Lung (tissue), 13 donors: Measurements from ENCODE around the gene CFAP119. TPM values are rescaled to one million over a fixed set of nuclear protein-coding genes. Genes with fewer than 3 reads are reported as not detected.

Experiments used
- ATAC-seq: fragments of 200-7000 bp; cut with Tn5 transposase; one replicate; pipeline ENCODE4 v1.9.1; 2020; ENCODE audit warnings: moderate number of reproducible peaks; ENCODE audit not compliant: insufficient read depth, low FRiP score
- DNase-seq, 3 donors: peaks; one replicate each; pipeline ENCODE4 v3.0.0-alpha.2; 2013 to 2017
- H3K27ac ChIP-seq, 2 donors: one replicate each; pipeline ENCODE4 v1.5.1; 2013; ENCODE audit warnings: mild to moderate bottlenecking in 2 of 2, moderate library complexity in 2 of 2, control low read depth in 1 of 2, inconsistent platforms in 1 of 2, low read depth in 1 of 2, low read length in 1 of 2
- H3K27me3 ChIP-seq, 3 donors: one replicate each; pipeline ENCODE4 v1.5.1; 2013; ENCODE audit warnings: low read length in 2 of 3; ENCODE audit not compliant: control insufficient read depth in 3 of 3, insufficient read depth in 3 of 3
- H3K36me3 ChIP-seq, 4 donors: one replicate each; pipeline ENCODE4 v1.5.1; 2013; ENCODE audit warnings: low read length in 4 of 4, mild to moderate bottlenecking in 1 of 4, moderate library complexity in 1 of 4; ENCODE audit not compliant: control insufficient read depth in 4 of 4, insufficient read depth in 4 of 4
- H3K4me1 ChIP-seq, 5 donors: one replicate each; pipeline ENCODE4 v1.5.1; 2013; ENCODE audit warnings: low read length in 5 of 5, mild to moderate bottlenecking in 2 of 5, moderate library complexity in 1 of 5; ENCODE audit not compliant: control insufficient read depth in 5 of 5, insufficient read depth in 5 of 5
- H3K4me3 ChIP-seq: one replicate; pipeline ENCODE4 v1.5.1; 2013; ENCODE audit warnings: mild to moderate bottlenecking, control low read depth, moderate library complexity
- H3K9ac ChIP-seq, 2 donors: one replicate each; pipeline ENCODE4 v1.5.1; 2013; ENCODE audit warnings: low read length in 2 of 2, control low read depth in 1 of 2; ENCODE audit not compliant: insufficient read depth in 1 of 2
- H3K9me3 ChIP-seq, 4 donors: one replicate each; pipeline ENCODE4 v1.5.1; 2013; ENCODE audit warnings: low read length in 3 of 4, mild to moderate bottlenecking in 1 of 4, moderate library complexity in 1 of 4; ENCODE audit not compliant: control insufficient read depth in 4 of 4, insufficient read depth in 3 of 4
- WGBS, 2 donors: extraction: QIAGEN DNeasy Blood & Tissue Kit; methylation state at CpG; one replicate each; pipeline ENCODE4 v1.1.7; 2013; 5-methylcytosine and 5-hydroxymethylcytosine counted together
- polyA plus RNA-seq, 2 donors: library from polyadenylated mRNA; stranded (reverse); fragments of 200-250 nt; gene quantifications; one replicate each; pipeline ENCODE4 v1.2.1, GENCODE V29; 2013
- small RNA-seq: library from RNA; depleted of rRNA; stranded (forward); fragments of <200 nt; gene quantifications from one replicate; pipeline ENCODE3, GENCODE V24; 2014; ENCODE audit warnings: low replicate concordance
- total RNA-seq, 2 donors: library from RNA; depleted of rRNA in 1 of 2; stranded (reverse); fragments of >200 nt in 1 of 2; gene quantifications; one replicate each; pipeline ENCODE4 v1.2.1, GENCODE V29; 2014 to 2021
- TF ChIP-seq, protein P1 (sequence below): IDR thresholded peaks from 2 replicates; pipeline ENCODE4 v1.5.1; 2012; ENCODE audit warnings: mild to moderate bottlenecking; ENCODE audit errors: control extremely low read depth, extremely low read depth
- donor health status: control.
- donor health status: control.
- donor health status: Bipolar disorder and iron deficiency.
- donor health status: healthy.
- donor health status: DM: yes; HTN: yes; CAD: no.

The CFAP119 gene
- total and polyA plus RNA-seq, 4 donors: 7.3 to 29.5 (median 16.7) TPM

DNA sequence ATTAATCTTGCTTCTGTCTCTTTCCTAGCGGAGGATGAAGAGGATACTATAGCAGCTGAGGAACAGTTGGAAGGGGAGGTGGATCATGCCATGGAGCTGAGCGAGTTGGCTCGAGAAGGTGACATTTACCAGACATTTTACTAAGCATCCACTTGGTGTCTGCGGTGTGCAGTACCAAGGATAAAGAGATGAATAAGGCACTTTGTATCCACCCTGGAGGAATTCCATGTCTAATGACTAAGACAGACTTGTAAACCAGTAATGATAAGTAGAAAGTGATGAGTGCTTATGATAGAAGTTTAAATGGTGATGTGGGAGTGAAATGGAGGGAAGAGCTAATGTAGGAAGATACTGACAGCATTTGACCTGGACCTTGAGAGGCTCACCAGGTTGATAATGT, 50.9 kb downstream of the CFAP119 start:
- 98 to 99% methylated on average over 4 of the region's 4 CpGs for WGBS, 2 donors
- no peak overlapping the region for H3K27ac ChIP-seq

More for the DNA sequence above, 50.9 kb downstream of the CFAP119 start:
- Histone ChIP-seq H3K9ac (no peak overlapping the region), H3K4me3 (no peak overlapping the region), H3K9me3 (no peaks in the 10 kb centered on the region), H3K4me1 (no peaks in the 10 kb centered on the region), H3K36me3 (peaks cover 49 to 81% (median 75%) of the 10 kb centered on the region in 4 donors), H3K27me3 (no peaks in the 10 kb centered on the region)
- DNase-seq (no peak), ATAC-seq (no peak)
- TF ChIP-seq, protein P1, sequence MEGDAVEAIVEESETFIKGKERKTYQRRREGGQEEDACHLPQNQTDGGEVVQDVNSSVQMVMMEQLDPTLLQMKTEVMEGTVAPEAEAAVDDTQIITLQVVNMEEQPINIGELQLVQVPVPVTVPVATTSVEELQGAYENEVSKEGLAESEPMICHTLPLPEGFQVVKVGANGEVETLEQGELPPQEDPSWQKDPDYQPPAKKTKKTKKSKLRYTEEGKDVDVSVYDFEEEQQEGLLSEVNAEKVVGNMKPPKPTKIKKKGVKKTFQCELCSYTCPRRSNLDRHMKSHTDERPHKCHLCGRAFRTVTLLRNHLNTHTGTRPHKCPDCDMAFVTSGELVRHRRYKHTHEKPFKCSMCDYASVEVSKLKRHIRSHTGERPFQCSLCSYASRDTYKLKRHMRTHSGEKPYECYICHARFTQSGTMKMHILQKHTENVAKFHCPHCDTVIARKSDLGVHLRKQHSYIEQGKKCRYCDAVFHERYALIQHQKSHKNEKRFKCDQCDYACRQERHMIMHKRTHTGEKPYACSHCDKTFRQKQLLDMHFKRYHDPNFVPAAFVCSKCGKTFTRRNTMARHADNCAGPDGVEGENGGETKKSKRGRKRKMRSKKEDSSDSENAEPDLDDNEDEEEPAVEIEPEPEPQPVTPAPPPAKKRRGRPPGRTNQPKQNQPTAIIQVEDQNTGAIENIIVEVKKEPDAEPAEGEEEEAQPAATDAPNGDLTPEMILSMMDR: no peak

Small RNAs within 50 kb of the gene (small RNA-seq; reads per million reads assigned to genes)
- gene SNORA30: 1.3 reads per million, percentile 86 among the genes with 10 or more reads in this experiment

Other genes with a start within 250 kb of the CFAP119 start
- 10 to 100 TPM; 17.9 to 33.9 TPM for gene ZNF768, start 235.5 kb downstream of the CFAP119 start, total RNA-seq
- 10 to 100 TPM; 20.0 to 45.1 TPM for gene ZNF768, start 235.5 kb downstream of the CFAP119 start, polyA plus RNA-seq
- 10 to 100 TPM; 11.2 to 11.7 TPM for gene ZNF747, start 227.2 kb downstream of the CFAP119 start, total RNA-seq
- 1 to 10 TPM; 7.1 to 7.2 TPM for gene ZNF747, start 227.2 kb downstream of the CFAP119 start, polyA plus RNA-seq
- 10 to 100 TPM; 10.4 to 12.6 TPM for gene ZNF764, start 203.7 kb downstream of the CFAP119 start, total RNA-seq
- 1 to 10 TPM; 4.9 to 6.1 TPM for gene ZNF764, start 203.7 kb downstream of the CFAP119 start, polyA plus RNA-seq
- 10 to 100 TPM in 1 of 2 donors, 1 to 10 TPM in 1; 8.6 to 22.6 TPM for gene ZNF688, start 190.3 kb downstream of the CFAP119 start, total RNA-seq
- 10 to 100 TPM; 10.5 to 23.3 TPM for gene ZNF688, start 190.3 kb downstream of the CFAP119 start, polyA plus RNA-seq
- 10 to 100 TPM; 13.9 to 15.5 TPM for gene ZNF785, start 176.4 kb downstream of the CFAP119 start, total RNA-seq
- gene ZNF785, start 176.4 kb downstream of the CFAP119 start, polyA plus RNA-seq: 1 to 10 TPM; 4.0 to 5.5 TPM
- 1 to 10 TPM; 4.4 to 9.5 TPM for gene ZNF689, start 151.7 kb downstream of the CFAP119 start, total RNA-seq
- gene ZNF689, start 151.7 kb downstream of the CFAP119 start, polyA plus RNA-seq: 1 to 10 TPM; 3.0 to 5.1 TPM
- 10 to 100 TPM; 16.0 to 60.3 TPM for gene PRR14, start 111.1 kb downstream of the CFAP119 start, total RNA-seq
- 10 to 100 TPM; 44.7 to 63.2 TPM for gene PRR14, start 111.1 kb downstream of the CFAP119 start, polyA plus RNA-seq
- gene FBRS, start 103.6 kb downstream of the CFAP119 start, total RNA-seq: 10 to 100 TPM; 32.1 to 80.8 TPM
- 10 to 100 TPM; 55.4 to 55.7 TPM for gene FBRS, start 103.6 kb downstream of the CFAP119 start, polyA plus RNA-seq
- gene SRCAP, start 62.9 kb downstream of the CFAP119 start, total RNA-seq: 10 to 100 TPM; 45.9 to 61.0 TPM
- gene SRCAP, start 62.9 kb downstream of the CFAP119 start, polyA plus RNA-seq: 10 to 100 TPM; 13.4 to 16.7 TPM
- 10 to 100 TPM; 12.2 to 35.2 TPM for gene PHKG2, start 13.6 kb downstream of the CFAP119 start, total RNA-seq
- gene PHKG2, start 13.6 kb downstream of the CFAP119 start, polyA plus RNA-seq: 10 to 100 TPM; 28.1 to 37.4 TPM
- 100 to 1,000 TPM in 1 of 2 donors, 10 to 100 TPM in 1; 77.6 to 103 TPM for gene RNF40, start 260 bp upstream of the CFAP119 start, total RNA-seq
- 10 to 100 TPM; 54.1 to 80.4 TPM for gene RNF40, start 260 bp upstream of the CFAP119 start, polyA plus RNA-seq
- gene ZNF629, start 25.1 kb upstream of the CFAP119 start, total RNA-seq: 10 to 100 TPM; 10.1 to 16.3 TPM
- gene ZNF629, start 25.1 kb upstream of the CFAP119 start, polyA plus RNA-seq: 1 to 10 TPM; 5.7 to 8.0 TPM
- gene BCL7C, start 132.0 kb upstream of the CFAP119 start, total RNA-seq: 10 to 100 TPM; 25.7 to 30.9 TPM
- gene BCL7C, start 132.0 kb upstream of the CFAP119 start, polyA plus RNA-seq: 10 to 100 TPM; 18.2 to 51.8 TPM
- gene CTF1, start 134.6 kb upstream of the CFAP119 start, total RNA-seq: 1 to 10 TPM; 4.7 to 9.8 TPM
- 1 to 10 TPM; 3.3 to 5.6 TPM for gene CTF1, start 134.6 kb upstream of the CFAP119 start, polyA plus RNA-seq
- 10 to 100 TPM; 10.6 to 17.3 TPM for gene FBXL19, start 161.5 kb upstream of the CFAP119 start, total RNA-seq
- 10 to 100 TPM; 10.3 to 15.8 TPM for gene FBXL19, start 161.5 kb upstream of the CFAP119 start, polyA plus RNA-seq
- 10 to 100 TPM; 23.9 to 27.4 TPM for gene ORAI3, start 187.0 kb upstream of the CFAP119 start, total RNA-seq
- 10 to 100 TPM; 20.2 to 23.3 TPM for gene ORAI3, start 187.0 kb upstream of the CFAP119 start, polyA plus RNA-seq
- gene SETD1A, start 195.7 kb upstream of the CFAP119 start, total RNA-seq: 10 to 100 TPM in 1 of 2 donors, 1 to 10 TPM in 1; 7.4 to 22.0 TPM
- 10 to 100 TPM in 1 of 2 donors, 1 to 10 TPM in 1; 8.7 to 13.1 TPM for gene SETD1A, start 195.7 kb upstream of the CFAP119 start, polyA plus RNA-seq
- gene HSD3B7, start 223.1 kb upstream of the CFAP119 start, total RNA-seq: 10 to 100 TPM in 1 of 2 donors, 1 to 10 TPM in 1; 6.2 to 34.5 TPM
- gene HSD3B7, start 223.1 kb upstream of the CFAP119 start, polyA plus RNA-seq: 10 to 100 TPM; 20.2 to 21.1 TPM
- under 1 TPM; 0.17 to 0.64 TPM for gene STX1B, start 248.6 kb upstream of the CFAP119 start, total RNA-seq
- gene STX1B, start 248.6 kb upstream of the CFAP119 start, polyA plus RNA-seq: under 1 TPM; 0.33 to 0.49 TPM